Islet of Langerhans (tissue), 1 donor: ENCODE results near the gene NOS2.
"Not testable (repeated sequence)": the region's sequence is repeated elsewhere in the genome, so short reads cannot be mapped to it uniquely, and the experiment has no call there.

ENCODE experiments used
- FAIRE-seq: peaks from one replicate; lab custom pipeline; 2011; peaks lifted over from hg19 to GRCh38; lab: Jason Lieb, UNC

NOS2 gene

GRCh38 chr17:27754549-27754948 is 45.8 kb downstream of the NOS2 start:
- FAIRE-seq = no peak

GRCh38 chr17:27753726-27754125 is 46.6 kb downstream of the NOS2 start:
- FAIRE-seq = not testable (repeated sequence)

GRCh38 chr17:27752831-27753619 is 47.3 kb downstream of the NOS2 start:
- not testable (repeated sequence) for FAIRE-seq

- no peak for FAIRE-seq
Observed at GRCh38 chr17:27751622-27752490, 48.5 kb downstream of the NOS2 start.

DNA sequence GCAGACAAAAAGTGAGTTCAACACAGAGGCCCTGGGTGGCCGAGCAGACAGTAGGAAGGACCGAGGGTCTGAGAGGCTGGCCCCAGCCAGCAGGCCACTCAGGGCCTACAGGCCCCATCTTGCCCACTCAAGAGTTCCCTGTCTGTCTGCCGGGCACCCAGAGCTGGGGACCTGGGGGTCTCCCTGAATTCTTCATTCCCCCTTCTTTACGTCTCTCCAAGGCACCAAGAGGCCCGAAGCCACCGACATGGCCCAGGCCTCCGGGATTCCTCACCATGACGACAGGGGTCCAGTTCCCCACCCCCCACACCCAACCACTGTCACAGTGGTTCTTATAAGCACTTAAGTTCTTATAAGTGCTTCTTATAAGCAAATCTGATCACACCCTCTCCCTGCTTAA is 49.2 kb downstream of the NOS2 start:
- FAIRE-seq = no peak

GRCh38 chr17:27749562-27750150 is 50.7 kb downstream of the NOS2 start:
- not testable (repeated sequence) for FAIRE-seq

DNA sequence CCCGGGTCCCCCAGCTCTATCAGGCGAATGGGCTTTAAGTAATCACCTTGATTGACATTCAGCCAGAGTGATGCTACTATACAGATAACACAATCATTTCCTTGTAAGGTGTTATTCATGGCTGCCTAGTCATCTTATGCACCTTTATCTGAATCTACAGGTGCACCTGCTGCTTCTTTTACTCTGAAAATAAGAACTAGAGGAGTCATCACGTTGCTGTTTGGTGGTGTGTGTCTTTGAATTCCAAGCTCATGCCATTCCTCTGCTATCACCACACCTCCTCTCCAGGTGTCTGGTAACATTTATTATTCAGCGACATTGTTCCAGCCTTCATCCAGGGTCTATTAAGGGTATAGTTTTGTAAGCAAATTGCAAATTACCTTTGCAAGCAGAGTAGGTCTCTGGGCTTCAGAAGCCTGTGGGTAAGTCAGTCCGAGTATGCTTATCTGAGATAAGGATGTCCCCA is 51.9 kb downstream of the NOS2 start:
- no peak for FAIRE-seq

- FAIRE-seq = no peak
Observed at GRCh38 chr17:27747462-27748359, 52.6 kb downstream of the NOS2 start.

DNA sequence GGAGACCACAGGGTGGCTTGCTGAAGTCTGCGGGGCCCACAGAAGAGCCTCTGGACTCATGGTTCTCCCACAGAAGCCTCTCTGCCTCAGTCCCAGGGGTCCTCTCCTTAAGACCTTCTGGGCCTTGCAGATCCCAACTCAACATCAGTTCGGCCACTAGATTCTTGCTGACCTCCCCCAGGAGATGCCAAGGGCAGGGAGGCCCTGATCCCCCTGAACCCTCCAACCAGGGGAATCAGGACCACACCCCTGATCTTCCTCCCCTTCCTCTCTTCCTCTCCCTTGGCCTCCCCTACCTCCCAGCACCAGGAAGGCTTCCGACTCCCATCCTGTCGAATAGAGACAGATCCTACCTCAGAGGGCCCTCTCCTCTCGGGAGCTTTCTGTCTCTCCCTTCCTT is 53.4 kb downstream of the NOS2 start:
- no peak for FAIRE-seq

DNA sequence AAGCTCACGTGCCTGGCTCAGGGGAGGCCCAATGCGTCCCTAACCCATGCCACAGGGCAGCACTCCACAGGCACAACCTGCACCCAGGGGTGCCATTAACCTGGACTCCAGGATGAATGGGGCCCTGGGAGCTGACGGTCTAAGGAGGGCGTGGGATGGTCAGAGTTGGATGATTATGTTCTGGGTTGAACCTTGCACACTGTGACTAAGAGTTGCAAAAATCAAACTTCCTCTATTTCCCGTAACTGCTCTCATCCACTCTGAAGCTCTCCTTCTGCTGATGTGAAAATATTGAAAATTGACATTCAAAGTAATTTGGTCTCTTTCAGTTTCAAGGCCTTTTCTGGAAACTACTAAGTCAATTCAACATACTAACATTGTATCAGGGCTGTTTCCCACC is 54.0 kb downstream of the NOS2 start:
- FAIRE-seq = not testable (repeated sequence)

- not testable (repeated sequence) for FAIRE-seq
Observed at GRCh38 chr17:27745207-27745830, 55.0 kb downstream of the NOS2 start.

DNA sequence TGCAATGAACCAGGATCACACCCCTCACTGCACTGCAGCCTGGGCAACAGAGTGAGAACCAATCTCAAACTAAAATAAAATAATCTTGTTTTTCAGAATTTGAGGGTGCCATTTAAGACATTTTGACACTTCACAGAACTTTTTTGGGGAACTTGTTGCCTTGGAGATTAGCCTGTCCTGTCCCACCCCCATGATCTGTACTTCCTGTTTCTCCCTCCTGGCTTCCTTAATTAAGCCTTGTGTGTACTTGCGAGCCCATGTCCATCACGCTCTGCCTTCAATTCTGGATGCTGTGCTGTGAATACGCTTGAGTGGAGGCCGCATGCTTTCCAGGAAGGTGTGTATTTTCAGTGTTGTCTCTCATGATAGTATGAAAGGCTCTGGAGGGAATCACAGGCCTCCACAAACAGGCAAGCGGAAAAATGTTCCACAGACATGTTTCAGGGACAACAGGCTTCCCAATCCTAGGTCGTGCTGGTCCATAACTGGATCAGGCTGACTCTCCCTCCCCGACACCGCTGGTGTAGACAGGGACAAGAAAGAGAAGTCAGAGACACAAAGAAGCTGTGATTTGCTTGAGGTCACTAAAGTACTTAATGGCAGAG is 56.9 kb downstream of the NOS2 start:
- FAIRE-seq = no peak

DNA sequence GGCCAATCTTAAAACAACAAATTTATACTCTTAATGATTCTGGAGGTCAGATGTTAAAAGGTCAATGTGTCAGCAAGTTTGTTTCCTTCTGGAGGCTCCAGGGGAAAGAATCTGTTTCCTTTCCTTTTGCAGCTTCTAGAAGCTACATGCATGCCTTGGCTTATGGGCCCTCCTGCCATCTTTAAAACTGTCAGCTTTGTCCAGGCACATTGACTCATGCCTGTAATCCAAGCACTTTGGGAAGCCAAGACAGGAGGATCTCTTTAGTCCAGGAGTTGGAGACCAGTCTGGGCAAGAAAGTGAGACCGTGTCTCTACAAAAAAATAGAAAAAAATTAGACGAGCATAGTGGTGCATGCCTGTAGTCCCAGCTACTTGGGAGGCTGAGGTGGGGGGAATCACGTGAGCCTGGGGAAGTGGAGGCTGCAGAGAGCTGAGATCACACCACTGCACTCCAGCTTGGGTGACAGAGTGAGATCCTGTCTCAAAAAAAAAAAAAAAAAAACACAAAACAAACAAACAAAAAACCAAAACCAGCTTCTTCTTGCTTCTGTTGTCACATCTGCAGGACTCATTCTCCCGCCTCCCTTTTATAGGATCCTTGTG is 58.3 kb downstream of the NOS2 start:
- no peak for FAIRE-seq

- no peak for FAIRE-seq
Observed at GRCh38 chr17:27741361-27741861, 58.9 kb downstream of the NOS2 start.

DNA sequence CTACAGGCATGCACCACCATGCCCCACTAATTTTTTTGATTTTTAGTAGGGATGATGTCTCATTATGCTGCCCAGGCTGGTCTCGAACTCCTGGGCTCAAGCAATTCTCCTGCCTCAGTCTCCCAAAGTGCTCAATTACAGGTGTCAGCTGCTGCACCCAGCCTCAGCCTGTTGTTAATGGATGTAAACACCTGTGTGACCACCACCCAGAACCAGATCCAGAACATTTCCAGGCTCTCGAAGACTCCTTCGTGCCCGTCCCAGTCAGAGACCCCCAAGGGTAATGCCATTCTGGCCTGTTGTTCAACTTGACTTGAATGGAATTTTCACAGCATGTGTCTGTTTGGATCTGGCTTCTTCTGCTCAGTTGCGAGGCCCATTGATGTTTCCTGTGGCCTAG is 59.8 kb downstream of the NOS2 start:
- FAIRE-seq = not testable (repeated sequence)

- FAIRE-seq = no peak
Observed at GRCh38 chr17:27733773-27734172, 66.6 kb downstream of the NOS2 start.

- FAIRE-seq = peak; percentile 96
Observed at GRCh38 chr17:27732746-27733145, 67.6 kb downstream of the NOS2 start.

- not testable (repeated sequence) for FAIRE-seq
Observed at GRCh38 chr17:27725982-27726381, 74.3 kb downstream of the NOS2 start.

- FAIRE-seq = no peak
Observed at GRCh38 chr17:27721797-27722196, 78.5 kb downstream of the NOS2 start.
